GOT3 (cell line): ENCODE data around the gene HOXA3.

Experiments used
- DNase-seq: peaks from one replicate; lab custom pipeline; 2025; ENCODE audit warnings: mixed read lengths; lab: John Stamatoyannopoulos, UW

HOXA3 gene

GRCh38 chr7:27088002-27088922 lies 64.1 kb downstream of the HOXA3 start:
- no peak for DNase-seq

- DNase-seq = no peak
Observed at GRCh38 chr7:27083646-27084045, 68.7 kb downstream of the HOXA3 start.

- DNase-seq = no peak
Observed at GRCh38 chr7:27082171-27082570, 70.2 kb downstream of the HOXA3 start.

- no peak for DNase-seq
Observed at GRCh38 chr7:27080844-27081436, 71.4 kb downstream of the HOXA3 start.

GRCh38 chr7:27079234-27079975 lies 73.0 kb downstream of the HOXA3 start:
- no peak for DNase-seq

- DNase-seq = no peak
Observed at GRCh38 chr7:27078616-27079233, 73.7 kb downstream of the HOXA3 start.

- DNase-seq = no peak
Observed at GRCh38 chr7:27073076-27073475, 79.3 kb downstream of the HOXA3 start.

GRCh38 chr7:27071622-27072390 lies 80.6 kb downstream of the HOXA3 start:
- no peak for DNase-seq

- DNase-seq = no peak
Observed at GRCh38 chr7:27068259-27068658, 84.1 kb downstream of the HOXA3 start.

GRCh38 chr7:27066148-27066547 lies 86.2 kb downstream of the HOXA3 start:
- no peak for DNase-seq

GRCh38 chr7:27065709-27066108 lies 86.7 kb downstream of the HOXA3 start:
- no peak for DNase-seq

GRCh38 chr7:27064661-27065060 lies 87.7 kb downstream of the HOXA3 start:
- no peak for DNase-seq

- DNase-seq = no peak
Observed at GRCh38 chr7:27064159-27064558, 88.2 kb downstream of the HOXA3 start.

GRCh38 chr7:27062946-27063345 lies 89.4 kb downstream of the HOXA3 start:
- DNase-seq = no peak
